Skin epidermis (tissue), 12 donors: ENCODE data around the gene RNF138.
A peak's percentile ranks its signal among the peaks of the same experiment; 100 is the strongest.

Experiments
- H3K27ac ChIP-seq, 21 experiments: fragments of 200-600 bp; sonication (generic) in 11 of 21; one replicate each; pipeline ENCODE4 v1.5.0; 2020; ENCODE audit warnings: mild to moderate bottlenecking in 3 of 21, inconsistent platforms in 2 of 21, moderate library complexity in 2 of 21
- H3K4me3 ChIP-seq, 7 experiments: fragments of 200-600 bp; sonication (generic) in 2 of 7; one replicate each; pipeline ENCODE4 v1.5.0; 2020; ENCODE audit warnings: inconsistent platforms in 2 of 7, mild to moderate bottlenecking in 2 of 7, moderate library complexity in 1 of 7

RNF138 gene

GRCh38 chr18:32093102-32093511 is 1.4 kb downstream of the RNF138 start:
- Histone ChIP-seq H3K27ac (peak overlapping the region; percentile 81 to 100 (median 98)), H3K4me3 (peak overlapping the region; percentile 61 to 95 (median 88))

- peak overlapping the region in 20 of 21 experiments; percentile 81 to 100 (median 98) for H3K27ac ChIP-seq
- peak overlapping the region; percentile 61 to 95 (median 88) for H3K4me3 ChIP-seq
Measured at GRCh38 chr18:32093523-32093922, 1.8 kb downstream of the RNF138 start.

GRCh38 chr18:32095192-32095899 is 3.7 kb downstream of the RNF138 start:
- H3K27ac ChIP-seq, result no peak overlapping the region
- no peak overlapping the region for H3K4me3 ChIP-seq

- Histone ChIP-seq H3K4me3 (no peak overlapping the region), H3K27ac (no peak overlapping the region)
Measured at GRCh38 chr18:32095900-32096229, 4.2 kb downstream of the RNF138 start.

- peak overlapping the region in 1 of 21 experiments; percentile 34 for H3K27ac ChIP-seq
Measured at GRCh38 chr18:32096946-32097345, 5.3 kb downstream of the RNF138 start.

GRCh38 chr18:32104516-32104915 is 12.8 kb downstream of the RNF138 start:
- Histone ChIP-seq H3K27ac (no peak overlapping the region), H3K4me3 (no peak overlapping the region)

More at GRCh38 chr18:32096946-32097345, 5.3 kb downstream of the RNF138 start:
- no peak overlapping the region for H3K4me3 ChIP-seq

- Histone ChIP-seq H3K27ac (no peak overlapping the region), H3K4me3 (no peak overlapping the region)
Measured at GRCh38 chr18:32110005-32110404, 18.3 kb downstream of the RNF138 start.

GRCh38 chr18:32111706-32112105 is 20.0 kb downstream of the RNF138 start:
- Histone ChIP-seq H3K27ac (no peak overlapping the region), H3K4me3 (no peak overlapping the region)

GRCh38 chr18:32112826-32113225 is 21.2 kb downstream of the RNF138 start:
- Histone ChIP-seq H3K27ac (no peak overlapping the region), H3K4me3 (no peak overlapping the region)

- no peak overlapping the region for H3K4me3 ChIP-seq
- H3K27ac ChIP-seq, result no peak overlapping the region
Measured at GRCh38 chr18:32114293-32114942, 22.7 kb downstream of the RNF138 start.

- Histone ChIP-seq H3K27ac (no peak overlapping the region), H3K4me3 (no peak overlapping the region)
Measured at GRCh38 chr18:32122039-32122438, 30.4 kb downstream of the RNF138 start.

- Histone ChIP-seq H3K4me3 (no peak overlapping the region), H3K27ac (no peak overlapping the region)
Measured at GRCh38 chr18:32126538-32126937, 34.9 kb downstream of the RNF138 start.

- no peak overlapping the region for H3K27ac ChIP-seq
- H3K4me3 ChIP-seq, result no peak overlapping the region
Measured at GRCh38 chr18:32135625-32136024, 44.0 kb downstream of the RNF138 start.

GRCh38 chr18:32138332-32138982 is 46.8 kb downstream of the RNF138 start:
- Histone ChIP-seq H3K27ac (no peak overlapping the region), H3K4me3 (no peak overlapping the region)

- Histone ChIP-seq H3K4me3 (no peak overlapping the region), H3K27ac (no peak overlapping the region)
Measured at GRCh38 chr18:32139835-32140283, 48.2 kb downstream of the RNF138 start.

- Histone ChIP-seq H3K27ac (no peak overlapping the region), H3K4me3 (no peak overlapping the region)
Measured at GRCh38 chr18:32148185-32148870, 56.7 kb downstream of the RNF138 start.

GRCh38 chr18:32152705-32153448 is 61.2 kb downstream of the RNF138 start:
- no peak overlapping the region for H3K27ac ChIP-seq
- H3K4me3 ChIP-seq, result no peak overlapping the region

- Histone ChIP-seq H3K4me3 (no peak overlapping the region), H3K27ac (no peak overlapping the region)
Measured at GRCh38 chr18:32156855-32157254, 65.2 kb downstream of the RNF138 start.

GRCh38 chr18:32157580-32157979 is 65.9 kb downstream of the RNF138 start:
- Histone ChIP-seq H3K27ac (no peak overlapping the region), H3K4me3 (no peak overlapping the region)
